A549 (cell line): ENCODE data around the gene DLGAP5. TPM values are rescaled to one million over a fixed set of nuclear protein-coding genes. Genes with fewer than 3 reads are reported as not detected.

ENCODE experiments used
- ATAC-seq, 2 experiments: fragments of 200-7000 bp in 1 of 2; fragments of >200 bp in 1 of 2; cut with Nextera tagmentation in 1 of 2; cut with Tn5 transposase in 1 of 2; 3 replicates each; pipeline versions ENCODE4 v1.8.0 to v1.9.1; 2018 to 2020; ENCODE audit warnings: mild to moderate bottlenecking in 1 of 2, moderate library complexity in 1 of 2
- CTCF ChIA-PET: fragments of 300-600 bp; sonication (Branson Sonifier 250); formaldehyde crosslinking; extraction: SDS; loops from one replicate; lab custom pipeline; 2021; ENCODE audit warnings: antibody characterized with exemption, inconsistent platforms; lab: Yijun Ruan, JAX
- POLR2A ChIA-PET: fragments of 350-600 bp; formaldehyde crosslinking; extraction: SDS; loops from one replicate; lab custom pipeline; 2021; ENCODE audit warnings: antibody characterized with exemption, inconsistent platforms; lab: Yijun Ruan, JAX
- DNase-seq, 2 experiments: peaks; one replicate each; pipeline versions ENCODE4 v3.0.0 to v3.0.0-alpha.2; 2011 to 2016; ENCODE audit warnings: low read depth in 1 of 2, low spot score in 1 of 2
- FAIRE-seq: peaks from 2 replicates; lab custom pipeline; 2011; peaks lifted over from hg19 to GRCh38; lab: Jason Lieb, UNC
- H3K27ac ChIP-seq, 2 experiments: fragments of >200 bp; sonication (Bioruptor Twin); formaldehyde crosslinking; 3 replicates each; pipeline ENCODE4 v1.5.1; 2016 to 2017
- H3K4me1 ChIP-seq: fragments of >200 bp; sonication (Bioruptor Twin); formaldehyde crosslinking; 3 replicates; pipeline ENCODE4 v1.6.1; 2016
- H3K4me2 ChIP-seq: fragments of >200 bp; sonication (Bioruptor Twin); formaldehyde crosslinking; 3 replicates; pipeline ENCODE4 v1.6.1; 2016
- H3K4me3 ChIP-seq: fragments of >200 bp; sonication (Bioruptor Twin); formaldehyde crosslinking; 3 replicates; pipeline ENCODE4 v1.5.1; 2016
- H3K9me3 ChIP-seq: fragments of >200 bp; sonication (Bioruptor Twin); formaldehyde crosslinking; 3 replicates; pipeline ENCODE4 v1.6.1; 2016
- EHF ChIP-seq: fragments of 250-450 bp; sonication (Bioruptor Pico); IDR thresholded peaks from 2 replicates; pipeline ENCODE4 v1.5.0; 2020; ENCODE audit warnings: mild to moderate bottlenecking
- FOSB ChIP-seq: fragments of 250-450 bp; sonication (Bioruptor Pico); IDR thresholded peaks from 2 replicates; pipeline ENCODE4 v1.5.0; 2020; ENCODE audit warnings: mild to moderate bottlenecking, moderate library complexity
- FOXS1 ChIP-seq: fragments of 250-450 bp; sonication (Bioruptor Pico); IDR thresholded peaks from 2 replicates; pipeline ENCODE4 v1.5.0; 2020; ENCODE audit warnings: mild to moderate bottlenecking, moderate library complexity
- HDAC2 ChIP-seq: fragments of 200-600 bp; sonication (generic); IDR thresholded peaks from 2 replicates; pipeline ENCODE4 v1.6.1; 2016
- HOXA7 ChIP-seq: fragments of 250-450 bp; sonication (Bioruptor Pico); IDR thresholded peaks from 2 replicates; pipeline ENCODE4 v1.5.0; 2020; ENCODE audit warnings: mild to moderate bottlenecking, moderate library complexity
- HOXB13 ChIP-seq: fragments of 250-450 bp; sonication (Bioruptor Pico); IDR thresholded peaks from 2 replicates; pipeline ENCODE4 v1.5.0; 2020; ENCODE audit warnings: low read depth, mild to moderate bottlenecking, moderate library complexity
- HOXB5 ChIP-seq: fragments of 250-450 bp; sonication (Bioruptor Pico); IDR thresholded peaks from 2 replicates; pipeline ENCODE4 v1.5.0; 2020; ENCODE audit warnings: mild to moderate bottlenecking, moderate library complexity
- POLR2A ChIP-seq: IDR thresholded peaks from 2 replicates; pipeline ENCODE4 v1.6.1; 2012; ENCODE audit warnings: mild to moderate bottlenecking, low read length
- RAD21 ChIP-seq, 2 experiments: fragments of >200 bp in 1 of 2; sonication (Bioruptor Twin) in 1 of 2; formaldehyde crosslinking in 1 of 2; IDR thresholded peaks in 1 of 2; conservative IDR thresholded peaks in 1 of 2; 2 replicates in 1 of 2; 3 replicates in 1 of 2; pipeline ENCODE4 v1.6.1; 2012 to 2018; ENCODE audit warnings: inconsistent platforms in 1 of 2
- RARB ChIP-seq: fragments of 250-450 bp; sonication (Bioruptor Pico); IDR thresholded peaks from 2 replicates; pipeline ENCODE4 v1.8.0; 2021; ENCODE audit warnings: mild to moderate bottlenecking, moderate library complexity
- RNF2 ChIP-seq: fragments of 200-600 bp; sonication (generic); IDR thresholded peaks from 2 replicates; pipeline ENCODE4 v1.6.1; 2016; ENCODE audit warnings: low read depth, mild to moderate bottlenecking, antibody characterized with exemption, moderate library complexity, borderline replicate concordance
- SMC3 ChIP-seq: fragments of >200 bp; sonication (Bioruptor Twin); formaldehyde crosslinking; IDR thresholded peaks from 3 replicates; pipeline ENCODE4 v1.6.1; 2018; ENCODE audit warnings: inconsistent platforms
- TP53 ChIP-seq: fragments of 250-450 bp; sonication (Bioruptor Pico); IDR thresholded peaks from 2 replicates; pipeline ENCODE4 v1.5.0; 2021; ENCODE audit warnings: mild to moderate bottlenecking, moderate library complexity
- ZC3H11A ChIP-seq: fragments of 450-650 bp; IDR thresholded peaks from 2 replicates; pipeline ENCODE4 v1.6.1; 2014; ENCODE audit warnings: antibody characterized with exemption, mild to moderate bottlenecking
- ZFP36 ChIP-seq: fragments of 450-650 bp; IDR thresholded peaks from 2 replicates; pipeline ENCODE4 v1.6.1; 2014; ENCODE audit warnings: borderline replicate concordance; ENCODE audit not compliant: partially characterized antibody
- WGBS: methylation state at CpG from one replicate; pipeline ENCODE4 v1.1.6; 2017; ENCODE audit errors: missing lambda C conversion rate; 5-methylcytosine and 5-hydroxymethylcytosine counted together
- polyA plus RNA-seq, 4 experiments: library from polyadenylated mRNA; depleted of rRNA in 3 of 4; stranded (reverse); fragments of >200 nt; fragmentation: RNase III in 1 of 4; extraction: RNeasy Plus Mini Kit Qiagen cat#74134 plus additional on column Dnase treatment in 1 of 4; gene quantifications; 2 replicates in 3 of 4; 3 replicates in 1 of 4; pipeline ENCODE4 v1.2.3, GENCODE V29; 2011 to 2017
- TF ChIP-seq, protein P1 (sequence below): fragments of >200 bp; sonication (Bioruptor Twin); formaldehyde crosslinking; IDR thresholded peaks from 3 replicates; pipeline ENCODE4 v1.6.1; 2016
- TF ChIP-seq, protein P2 (sequence below): fragments of >200 bp; sonication (Bioruptor Twin); formaldehyde crosslinking; IDR thresholded peaks from 3 replicates; pipeline ENCODE4 v1.5.1; 2016
- TF ChIP-seq, protein P3 (sequence below): IDR thresholded peaks from 2 replicates; pipeline ENCODE4 v1.6.1; 2012
- TF ChIP-seq, protein P4 (sequence below): fragments of 150-350 bp; IDR thresholded peaks from 2 replicates; pipeline ENCODE4 v1.6.1; 2014; ENCODE audit warnings: low read depth, mild to moderate bottlenecking, low read length
- TF ChIP-seq, protein P5 (sequence below): IDR thresholded peaks from 2 replicates; pipeline ENCODE4 v1.6.1; 2012

Gene DLGAP5
- polyA plus RNA-seq, 2 of the 4 experiments (the other 2 are of a cell fraction): 46.1 to 46.6 TPM

DNA sequence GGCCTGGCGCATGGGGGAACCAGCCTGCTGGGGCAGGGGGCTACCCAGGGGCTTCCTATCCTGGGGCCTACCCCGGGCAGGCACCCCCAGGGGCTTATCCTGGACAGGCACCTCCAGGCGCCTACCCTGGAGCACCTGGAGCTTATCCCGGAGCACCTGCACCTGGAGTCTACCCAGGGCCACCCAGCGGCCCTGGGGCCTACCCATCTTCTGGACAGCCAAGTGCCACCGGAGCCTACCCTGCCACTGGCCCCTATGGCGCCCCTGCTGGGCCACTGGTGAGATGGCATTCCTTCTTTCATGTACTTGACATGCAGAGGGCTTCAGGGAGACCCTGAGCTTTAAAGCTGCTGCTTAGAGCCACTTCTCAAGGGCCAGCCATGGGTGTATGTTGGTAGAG lies 53.3 kb downstream of the DLGAP5 start:
- POLR2A ChIA-PET: interaction anchor here (0.6 kb wide), 1 partner anchor 9 kb away, joined by 3 read pairs; the partner anchor contains the start of gene LGALS3
- Histone ChIP-seq H3K9me3 (no peaks in the 10 kb centered on the region), H3K4me2 (no peak overlapping the region), H3K4me1 (no peaks in the 10 kb centered on the region), H3K4me3 (no peak overlapping the region), H3K27ac (no peak overlapping the region)
- ATAC-seq (peak; percentile 48 to 74; a peak in 4 of 6 replicates), DNase-seq (no peak), FAIRE-seq (no peak)
- 83% methylated on average over 7 of the region's 7 CpGs for WGBS
- CTCF ChIA-PET: interaction anchor here (1.0 to 3.6 kb wide), 7 partner anchors 7 to 86 kb away, joined by 3 to 22 read pairs (median 4); partner anchors contain the start of gene MAPK1IP1L
- no peak for TF ChIP-seq ZFP36
- TF ChIP-seq, protein P1, sequence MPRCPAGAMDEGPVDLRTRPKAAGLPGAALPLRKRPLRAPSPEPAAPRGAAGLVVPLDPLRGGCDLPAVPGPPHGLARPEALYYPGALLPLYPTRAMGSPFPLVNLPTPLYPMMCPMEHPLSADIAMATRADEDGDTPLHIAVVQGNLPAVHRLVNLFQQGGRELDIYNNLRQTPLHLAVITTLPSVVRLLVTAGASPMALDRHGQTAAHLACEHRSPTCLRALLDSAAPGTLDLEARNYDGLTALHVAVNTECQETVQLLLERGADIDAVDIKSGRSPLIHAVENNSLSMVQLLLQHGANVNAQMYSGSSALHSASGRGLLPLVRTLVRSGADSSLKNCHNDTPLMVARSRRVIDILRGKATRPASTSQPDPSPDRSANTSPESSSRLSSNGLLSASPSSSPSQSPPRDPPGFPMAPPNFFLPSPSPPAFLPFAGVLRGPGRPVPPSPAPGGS: no peak
- TF ChIP-seq EHF (CRISPR knock-in tag): no peak
- TF ChIP-seq, protein P2, sequence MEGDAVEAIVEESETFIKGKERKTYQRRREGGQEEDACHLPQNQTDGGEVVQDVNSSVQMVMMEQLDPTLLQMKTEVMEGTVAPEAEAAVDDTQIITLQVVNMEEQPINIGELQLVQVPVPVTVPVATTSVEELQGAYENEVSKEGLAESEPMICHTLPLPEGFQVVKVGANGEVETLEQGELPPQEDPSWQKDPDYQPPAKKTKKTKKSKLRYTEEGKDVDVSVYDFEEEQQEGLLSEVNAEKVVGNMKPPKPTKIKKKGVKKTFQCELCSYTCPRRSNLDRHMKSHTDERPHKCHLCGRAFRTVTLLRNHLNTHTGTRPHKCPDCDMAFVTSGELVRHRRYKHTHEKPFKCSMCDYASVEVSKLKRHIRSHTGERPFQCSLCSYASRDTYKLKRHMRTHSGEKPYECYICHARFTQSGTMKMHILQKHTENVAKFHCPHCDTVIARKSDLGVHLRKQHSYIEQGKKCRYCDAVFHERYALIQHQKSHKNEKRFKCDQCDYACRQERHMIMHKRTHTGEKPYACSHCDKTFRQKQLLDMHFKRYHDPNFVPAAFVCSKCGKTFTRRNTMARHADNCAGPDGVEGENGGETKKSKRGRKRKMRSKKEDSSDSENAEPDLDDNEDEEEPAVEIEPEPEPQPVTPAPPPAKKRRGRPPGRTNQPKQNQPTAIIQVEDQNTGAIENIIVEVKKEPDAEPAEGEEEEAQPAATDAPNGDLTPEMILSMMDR: peak; percentile 16; the same call in 1 of the 3 replicates
- TF ChIP-seq RAD21 (conservative IDR thresholded peaks at IDR 0.05 in 1 of 2, IDR thresholded peaks at IDR 0.05 in 1 of 2): 0 out of 5 replicates have a peak, but pooled peaks of 1 of the 2 experiments have one; percentile 14

DNA sequence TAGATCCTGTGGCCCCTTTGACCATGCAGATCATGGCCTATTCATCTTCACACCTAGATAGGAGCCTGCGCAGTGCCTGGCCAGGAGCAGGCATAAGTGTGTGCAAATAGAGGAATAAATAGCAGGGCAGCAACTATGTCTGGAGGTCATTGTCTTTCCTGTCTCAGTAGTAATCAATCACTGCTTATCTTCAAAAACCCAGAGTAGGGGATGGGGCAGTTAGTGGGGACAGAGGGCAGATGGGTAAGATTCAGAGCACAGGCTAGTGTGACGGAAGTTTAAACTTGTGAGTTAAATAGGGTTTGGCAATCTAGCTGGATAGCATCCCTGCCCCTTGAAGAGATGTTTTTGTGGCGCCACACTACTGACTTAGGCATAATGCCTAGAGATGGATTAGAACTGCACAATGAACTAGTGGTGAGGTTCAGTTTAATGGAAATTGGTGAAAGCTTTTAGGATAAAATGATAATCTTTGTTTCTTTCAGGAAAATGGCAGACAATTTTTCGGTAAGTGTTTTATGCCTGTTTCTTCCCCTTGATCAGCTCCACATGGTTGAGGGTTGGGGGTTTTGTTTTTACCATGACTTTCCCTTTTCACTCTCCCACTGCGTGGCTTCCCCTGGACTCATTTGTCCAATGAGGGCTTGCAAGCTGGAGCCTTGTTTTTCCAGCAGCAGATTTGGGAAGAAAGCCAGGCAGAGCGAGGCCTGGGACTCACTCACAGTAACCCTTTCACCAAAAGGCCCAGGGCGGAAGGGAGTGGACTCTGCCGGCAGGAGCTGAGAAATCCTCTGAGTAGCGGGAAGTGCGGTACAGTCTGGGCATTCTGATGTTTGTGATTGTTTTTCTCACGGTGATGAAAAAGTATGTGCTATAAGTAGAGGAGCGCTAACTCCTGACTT lies 54.2 kb downstream of the DLGAP5 start:
- no peak overlapping the region for H3K4me3 ChIP-seq
- no peak for DNase-seq
- TF ChIP-seq, protein P3, sequence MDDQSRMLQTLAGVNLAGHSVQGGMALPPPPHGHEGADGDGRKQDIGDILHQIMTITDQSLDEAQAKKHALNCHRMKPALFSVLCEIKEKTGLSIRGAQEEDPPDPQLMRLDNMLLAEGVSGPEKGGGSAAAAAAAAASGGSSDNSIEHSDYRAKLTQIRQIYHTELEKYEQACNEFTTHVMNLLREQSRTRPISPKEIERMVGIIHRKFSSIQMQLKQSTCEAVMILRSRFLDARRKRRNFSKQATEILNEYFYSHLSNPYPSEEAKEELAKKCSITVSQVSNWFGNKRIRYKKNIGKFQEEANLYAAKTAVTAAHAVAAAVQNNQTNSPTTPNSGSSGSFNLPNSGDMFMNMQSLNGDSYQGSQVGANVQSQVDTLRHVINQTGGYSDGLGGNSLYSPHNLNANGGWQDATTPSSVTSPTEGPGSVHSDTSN: no peak
- TF ChIP-seq, protein P2: no peak
- TF ChIP-seq FOXS1 (CRISPR knock-in tag): no peak
- TF ChIP-seq RNF2: no peak
- no peak for TF ChIP-seq HOXB13 (CRISPR knock-in tag)
- H3K4me1 ChIP-seq: no peaks in the 10 kb centered on the region
- H3K27ac ChIP-seq: no peak overlapping the region
- no peak for FAIRE-seq
- CTCF ChIA-PET: interaction anchor here (1.0 to 3.6 kb wide), 7 partner anchors 10 to 85 kb away, joined by 3 to 22 read pairs (median 4); partner anchors contain the start of gene MAPK1IP1L
- H3K9me3 ChIP-seq: no peaks in the 10 kb centered on the region
- POLR2A ChIA-PET: no interaction called here
- ATAC-seq: no peak
- WGBS: 92% methylated on average over 12 of the region's 12 CpGs
- no peak overlapping the region for H3K4me2 ChIP-seq

DNA sequence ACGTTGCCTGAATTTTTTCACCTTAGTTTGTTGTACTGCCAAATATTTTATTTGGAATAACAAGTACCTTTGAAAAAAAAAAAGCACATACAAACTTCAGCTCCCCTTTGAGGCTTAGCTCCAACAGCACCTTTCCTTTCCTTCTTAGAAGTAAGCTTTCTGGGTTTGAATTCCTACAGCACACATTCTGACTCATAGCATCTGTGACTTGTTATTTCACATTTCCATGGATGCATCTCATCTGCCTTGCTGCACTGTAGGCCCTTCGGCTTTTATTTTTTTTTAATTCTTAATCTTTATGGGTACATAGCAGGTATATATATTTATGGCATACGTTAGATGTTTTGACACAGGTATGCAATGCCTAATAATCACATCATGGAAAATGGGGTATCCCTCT lies 55.1 kb downstream of the DLGAP5 start:
- no peak overlapping the region for H3K27ac ChIP-seq
- ATAC-seq (no peak), FAIRE-seq (no peak), DNase-seq (no peak)
- ChIA-PET POLR2A (no interaction called here), CTCF (interaction anchor here (1.1 to 3.6 kb wide), 2 partner anchors 24 to 47 kb away, joined by 4 to 22 read pairs; no protein-coding TSS in a partner anchor)
- WGBS: 91% methylated on average over 3 of the region's 3 CpGs
- H3K4me1 ChIP-seq: no peaks in the 10 kb centered on the region
- H3K4me2 ChIP-seq: no peak overlapping the region
- no peaks in the 10 kb centered on the region for H3K9me3 ChIP-seq
- no peak overlapping the region for H3K4me3 ChIP-seq
- TF ChIP-seq HDAC2 (no peak), TP53 (CRISPR knock-in tag) (no peak), POLR2A (no peak), RARB (CRISPR knock-in tag) (no peak), FOSB (CRISPR knock-in tag) (no peak), ZC3H11A (no peak), HOXB5 (no peak), HOXA7 (CRISPR knock-in tag) (no peak), SMC3 (no peak)
- TF ChIP-seq, protein P4, sequence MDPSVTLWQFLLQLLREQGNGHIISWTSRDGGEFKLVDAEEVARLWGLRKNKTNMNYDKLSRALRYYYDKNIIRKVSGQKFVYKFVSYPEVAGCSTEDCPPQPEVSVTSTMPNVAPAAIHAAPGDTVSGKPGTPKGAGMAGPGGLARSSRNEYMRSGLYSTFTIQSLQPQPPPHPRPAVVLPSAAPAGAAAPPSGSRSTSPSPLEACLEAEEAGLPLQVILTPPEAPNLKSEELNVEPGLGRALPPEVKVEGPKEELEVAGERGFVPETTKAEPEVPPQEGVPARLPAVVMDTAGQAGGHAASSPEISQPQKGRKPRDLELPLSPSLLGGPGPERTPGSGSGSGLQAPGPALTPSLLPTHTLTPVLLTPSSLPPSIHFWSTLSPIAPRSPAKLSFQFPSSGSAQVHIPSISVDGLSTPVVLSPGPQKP: no peak
- TF ChIP-seq, protein P5, sequence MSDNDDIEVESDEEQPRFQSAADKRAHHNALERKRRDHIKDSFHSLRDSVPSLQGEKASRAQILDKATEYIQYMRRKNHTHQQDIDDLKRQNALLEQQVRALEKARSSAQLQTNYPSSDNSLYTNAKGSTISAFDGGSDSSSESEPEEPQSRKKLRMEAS: no peak
- TF ChIP-seq, protein P2: no peak
